ENCODE measurements around the gene JARID2. TPM values are rescaled to one million over a fixed set of nuclear protein-coding genes. Genes with fewer than 3 reads are reported as not detected.

Gene JARID2
- polyA plus RNA-seq, 1 experiment = 6.1 TPM

DNA sequence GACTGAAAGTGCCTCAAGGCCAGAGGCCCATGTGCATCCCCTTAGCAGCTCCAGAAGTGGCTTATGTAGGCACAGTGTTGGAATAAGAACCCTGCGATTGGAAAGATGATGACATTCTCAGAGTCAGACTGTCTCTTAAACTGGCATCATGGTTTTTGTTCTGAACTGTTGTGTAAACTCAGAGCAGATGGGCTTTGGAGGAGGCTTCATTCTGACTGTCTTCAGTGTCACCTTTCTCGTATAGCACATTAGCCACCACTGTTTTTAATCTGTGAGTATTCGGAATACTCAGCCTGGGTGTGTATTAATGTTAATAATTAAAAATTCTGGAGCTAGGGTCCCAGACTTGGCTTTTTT is 140.9 kb downstream of the JARID2 start:
- peaks cover 1% of the 10 kb centered on the region; the same call in 1 of the 2 replicates for H3K36me3 ChIP-seq (ENCODE audit: control insufficient read depth, insufficient read depth, low read length)
- CTCF ChIA-PET = no interaction called here
- no peaks in the 10 kb centered on the region for H3K27me3 ChIP-seq (ENCODE audit: control insufficient read depth, insufficient read depth, low read length)
- no peak for DNase-seq (ENCODE audit: low read depth)
- H3K4me3 ChIP-seq (ENCODE audit: low read depth, low read length) = no peak overlapping the region
- POLR2A ChIA-PET = no interaction called here
- TF ChIP-seq, protein P1, sequence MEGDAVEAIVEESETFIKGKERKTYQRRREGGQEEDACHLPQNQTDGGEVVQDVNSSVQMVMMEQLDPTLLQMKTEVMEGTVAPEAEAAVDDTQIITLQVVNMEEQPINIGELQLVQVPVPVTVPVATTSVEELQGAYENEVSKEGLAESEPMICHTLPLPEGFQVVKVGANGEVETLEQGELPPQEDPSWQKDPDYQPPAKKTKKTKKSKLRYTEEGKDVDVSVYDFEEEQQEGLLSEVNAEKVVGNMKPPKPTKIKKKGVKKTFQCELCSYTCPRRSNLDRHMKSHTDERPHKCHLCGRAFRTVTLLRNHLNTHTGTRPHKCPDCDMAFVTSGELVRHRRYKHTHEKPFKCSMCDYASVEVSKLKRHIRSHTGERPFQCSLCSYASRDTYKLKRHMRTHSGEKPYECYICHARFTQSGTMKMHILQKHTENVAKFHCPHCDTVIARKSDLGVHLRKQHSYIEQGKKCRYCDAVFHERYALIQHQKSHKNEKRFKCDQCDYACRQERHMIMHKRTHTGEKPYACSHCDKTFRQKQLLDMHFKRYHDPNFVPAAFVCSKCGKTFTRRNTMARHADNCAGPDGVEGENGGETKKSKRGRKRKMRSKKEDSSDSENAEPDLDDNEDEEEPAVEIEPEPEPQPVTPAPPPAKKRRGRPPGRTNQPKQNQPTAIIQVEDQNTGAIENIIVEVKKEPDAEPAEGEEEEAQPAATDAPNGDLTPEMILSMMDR (IDR thresholded peaks at IDR 0.05; ENCODE audit: insufficient read depth, low read depth, low read length) = no peak

DNA sequence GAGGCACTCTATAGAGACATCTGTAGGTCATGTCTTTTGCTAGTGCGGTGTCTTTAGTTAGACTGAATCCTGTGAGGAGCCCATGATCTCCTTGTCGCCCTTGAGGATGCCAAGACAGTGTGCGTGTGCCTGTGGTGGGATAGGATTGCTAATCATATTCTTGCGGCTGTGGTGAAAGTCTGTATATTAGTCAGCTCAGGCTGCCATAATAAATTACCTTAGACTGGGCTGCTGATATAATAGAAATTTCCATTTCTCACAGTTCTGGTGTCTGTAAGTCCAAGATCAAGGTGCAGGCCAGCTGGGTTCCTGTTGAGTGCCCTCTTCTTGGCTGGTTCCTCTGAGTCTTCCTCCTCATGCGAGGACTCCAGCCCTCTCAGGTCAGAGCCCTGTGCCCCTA is 141.2 kb downstream of the JARID2 start:
- no peak overlapping the region for H3K4me3 ChIP-seq (ENCODE audit: low read depth, low read length)
- CTCF ChIA-PET = no interaction called here
- H3K36me3 ChIP-seq (ENCODE audit: control insufficient read depth, insufficient read depth, low read length) = peaks cover 1% of the 10 kb centered on the region; the same call in 1 of the 2 replicates
- no peak for DNase-seq (ENCODE audit: low read depth)
- TF ChIP-seq, protein P1 (IDR thresholded peaks at IDR 0.05; ENCODE audit: insufficient read depth, low read depth, low read length) = no peak
- H3K27me3 ChIP-seq (ENCODE audit: control insufficient read depth, insufficient read depth, low read length) = no peaks in the 10 kb centered on the region
- POLR2A ChIA-PET = no interaction called here

DNA sequence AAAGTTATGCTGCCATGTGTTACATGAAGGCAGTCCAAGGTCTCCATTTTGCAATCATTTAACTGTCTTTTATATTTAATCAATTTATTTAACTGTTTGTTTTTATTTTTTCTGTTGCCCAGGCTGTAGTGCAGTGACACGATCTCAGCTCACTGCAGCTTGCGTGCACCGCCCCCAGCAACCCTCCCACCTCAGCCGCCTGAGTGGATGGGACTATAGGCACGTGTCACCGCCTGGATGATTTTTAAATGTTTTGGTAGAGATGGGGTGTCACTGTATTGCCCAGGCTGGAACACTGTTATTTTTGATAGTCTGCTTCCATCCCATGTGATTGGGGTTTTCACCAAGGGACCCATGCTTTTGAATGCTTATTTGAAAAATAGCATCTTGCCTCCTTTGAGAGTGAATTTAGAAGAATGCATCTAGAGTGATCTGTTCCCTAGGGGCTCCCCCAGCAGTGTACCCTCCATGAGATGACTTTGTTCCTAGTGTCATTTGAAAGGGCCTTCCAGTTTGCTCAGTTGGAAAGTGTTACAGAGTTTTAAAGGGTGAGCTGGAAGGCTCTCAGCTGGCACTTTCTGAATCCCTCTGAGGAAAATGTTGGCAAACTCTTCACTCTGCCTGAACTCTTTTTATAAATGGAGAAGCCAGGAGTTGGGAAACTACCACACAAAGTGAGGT is 143.4 kb downstream of the JARID2 start:
- ChIA-PET POLR2A (interaction anchor here (0.6 kb wide), 2 partner anchors 11 to 141 kb away, joined by 3 read pairs; no protein-coding TSS in a partner anchor), CTCF (interaction anchor here (0.6 to 2.9 kb wide), 7 partner anchors 11 to 1259 kb away, joined by 3 to 15 read pairs (median 4); no protein-coding TSS in a partner anchor)
- no peaks in the 10 kb centered on the region for H3K27me3 ChIP-seq (ENCODE audit: control insufficient read depth, insufficient read depth, low read length)
- DNase-seq (ENCODE audit: low read depth) = no peak
- no peak overlapping the region for H3K4me3 ChIP-seq (ENCODE audit: low read depth, low read length)
- peaks cover 1% of the 10 kb centered on the region; the same call in 1 of the 2 replicates for H3K36me3 ChIP-seq (ENCODE audit: control insufficient read depth, insufficient read depth, low read length)
- TF ChIP-seq, protein P1 (IDR thresholded peaks at IDR 0.05; ENCODE audit: insufficient read depth, low read depth, low read length) = no peak

DNA sequence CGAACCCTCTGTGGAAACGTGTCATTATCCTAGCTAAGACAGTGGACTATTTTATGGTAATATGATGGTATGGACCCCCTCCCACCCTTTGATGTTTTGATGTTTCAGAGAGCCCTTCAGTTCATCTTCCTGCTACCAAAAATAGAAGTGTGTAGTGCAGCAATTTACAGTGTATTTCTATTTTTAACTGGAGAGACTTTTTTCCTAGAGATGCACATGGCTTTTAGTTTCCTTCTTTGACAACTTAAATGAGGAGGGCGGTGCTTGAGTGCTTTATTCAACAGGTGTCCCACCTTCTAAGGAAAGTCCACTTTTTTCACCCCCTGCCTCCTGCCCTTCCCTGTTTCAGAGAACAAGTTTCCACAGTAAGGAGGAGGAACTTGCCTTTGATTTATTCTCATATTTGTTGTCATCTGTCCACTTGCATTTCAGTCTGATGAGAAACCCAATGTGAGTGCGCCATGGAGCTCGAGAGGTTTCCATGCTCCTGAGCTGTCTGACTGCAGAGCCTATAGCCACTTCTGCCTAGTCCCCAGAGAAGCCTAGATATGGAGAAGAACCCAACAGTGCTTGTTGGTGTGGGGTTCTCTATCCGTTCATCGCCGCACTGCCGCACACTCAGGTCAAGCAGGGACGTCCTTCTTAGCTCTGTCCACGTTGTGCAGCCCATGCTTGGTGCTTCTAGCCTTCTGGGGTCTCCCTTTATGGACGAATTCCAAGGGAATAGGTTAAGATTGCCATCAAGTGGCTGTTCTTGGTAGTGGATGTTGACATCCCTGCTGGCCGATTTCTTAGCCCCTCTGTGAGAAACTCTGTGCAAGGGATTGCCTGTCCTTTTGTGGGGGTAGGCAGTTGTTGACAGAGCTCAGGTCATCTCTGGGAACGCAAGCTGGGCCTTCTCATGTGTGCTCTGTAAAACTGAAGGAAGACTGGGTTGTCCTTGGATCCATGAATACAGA is 144.2 kb downstream of the JARID2 start:
- DNase-seq (ENCODE audit: low read depth) = no peak
- H3K4me3 ChIP-seq (ENCODE audit: low read depth, low read length) = no peak overlapping the region
- TF ChIP-seq, protein P1 (IDR thresholded peaks at IDR 0.05; ENCODE audit: insufficient read depth, low read depth, low read length) = peak; percentile 63
- CTCF ChIA-PET = interaction anchor here (0.6 to 2.9 kb wide), 12 partner anchors 10 to 1260 kb away, joined by 3 to 15 read pairs (median 4); no protein-coding TSS in a partner anchor
- no peaks in the 10 kb centered on the region for H3K27me3 ChIP-seq (ENCODE audit: control insufficient read depth, insufficient read depth, low read length)
- peaks cover 1% of the 10 kb centered on the region; the same call in 1 of the 2 replicates for H3K36me3 ChIP-seq (ENCODE audit: control insufficient read depth, insufficient read depth, low read length)
- POLR2A ChIA-PET = interaction anchor here (0.6 kb wide), 2 partner anchors 10 to 142 kb away, joined by 3 read pairs; no protein-coding TSS in a partner anchor

DNA sequence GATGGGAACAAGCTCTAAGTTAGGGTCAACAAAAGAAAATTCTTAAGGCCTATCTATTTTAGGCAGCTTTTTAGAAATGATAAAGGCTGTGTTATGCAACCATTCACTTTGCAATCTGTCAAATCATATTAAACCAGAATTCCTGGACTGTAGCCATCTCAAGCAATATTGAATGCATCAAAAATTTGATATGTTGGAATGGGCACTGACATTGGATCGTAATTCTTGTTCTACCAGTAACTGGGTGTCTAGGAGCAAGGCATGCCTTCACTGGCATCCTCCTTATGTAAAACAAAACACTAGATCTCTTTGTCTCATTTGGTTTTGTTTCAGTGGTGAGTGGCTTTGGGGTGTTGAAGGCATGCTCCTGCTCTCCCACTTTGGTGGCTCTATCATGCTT is 145.6 kb downstream of the JARID2 start:
- no peak for DNase-seq (ENCODE audit: low read depth)
- TF ChIP-seq, protein P1 (IDR thresholded peaks at IDR 0.05; ENCODE audit: insufficient read depth, low read depth, low read length) = no peak
- no peak overlapping the region for H3K4me3 ChIP-seq (ENCODE audit: low read depth, low read length)
- no peaks in the 10 kb centered on the region for H3K27me3 ChIP-seq (ENCODE audit: control insufficient read depth, insufficient read depth, low read length)
- ChIA-PET POLR2A (no interaction called here), CTCF (interaction anchor here (1.4 to 2.9 kb wide), 3 partner anchors 8 to 143 kb away, joined by 4 to 15 read pairs (median 5); no protein-coding TSS in a partner anchor)
- H3K36me3 ChIP-seq (ENCODE audit: control insufficient read depth, insufficient read depth, low read length) = peaks cover 1% of the 10 kb centered on the region; the same call in 1 of the 2 replicates
